K562 (cell line): ENCODE data around the gene TCF12. TPM values are rescaled to one million over a fixed set of nuclear protein-coding genes. Genes with fewer than 3 reads are reported as not detected.

ENCODE experiments used
- ATAC-seq: fragments of 200-7000 bp; cut with Tn5 transposase; 3 replicates; pipeline ENCODE4 v1.9.1; 2020; ENCODE audit warnings: moderate library complexity
- BruUV-seq: library from RNA; stranded (reverse); fragments of 400-500 nt; replicated peaks from 2 replicates; lab custom pipeline; 2021; lab: Mats Ljungman, UMichigan
- CTCF ChIA-PET: fragments of 300-600 bp; formaldehyde crosslinking; extraction: SDS; loops from one replicate; lab custom pipeline; 2021; ENCODE audit warnings: low intra/inter-chr PET ratio; lab: Yijun Ruan, JAX
- POLR2A ChIA-PET: fragments of 300-600, 350-650 bp; sonication (Branson Sonifier 250); formaldehyde crosslinking; extraction: SDS; loops from one replicate; lab custom pipeline; 2021; ENCODE audit warnings: antibody characterized with exemption, inconsistent platforms; lab: Yijun Ruan, JAX
- DNase-seq, 4 experiments: peaks; one replicate each; pipeline versions ENCODE4 v3.0.0 to v3.0.0-alpha.2; 2011 to 2018; ENCODE audit warnings: low spot score in 3 of 4, mixed read lengths in 3 of 4; ENCODE audit errors: extremely low read depth in 1 of 4
- FAIRE-seq: peaks from 2 replicates; lab custom pipeline; 2011; peaks lifted over from hg19 to GRCh38; lab: Jason Lieb, UNC
- H2AFZ ChIP-seq: 2 replicates; pipeline ENCODE4 v1.6.0; 2011; ENCODE audit warnings: low read depth, low read length, control low read depth, inconsistent platforms
- H3K27ac ChIP-seq: fragments of 200-600 bp; 3 replicates; pipeline ENCODE4 v1.8.0; 2011; ENCODE audit warnings: low read depth, mild to moderate bottlenecking, control low read depth, inconsistent platforms, low read length, moderate library complexity, mixed read lengths; ENCODE audit errors: extremely low read depth
- H3K27me3 ChIP-seq, 2 experiments: fragments of 300-600 bp in 1 of 2; 2 replicates in 1 of 2; 3 replicates in 1 of 2; pipeline versions ENCODE4 v1.6.0 to v1.8.0; 2011; ENCODE audit warnings: inconsistent platforms in 2 of 2, low read length in 2 of 2, mild to moderate bottlenecking in 1 of 2, mixed read lengths in 1 of 2, moderate library complexity in 1 of 2; ENCODE audit not compliant: control insufficient read depth in 2 of 2, insufficient read depth in 2 of 2
- H3K36me3 ChIP-seq: fragments of 300-600 bp; 3 replicates; pipeline ENCODE4 v1.8.0; 2011; ENCODE audit warnings: mild to moderate bottlenecking, low read length, inconsistent platforms; ENCODE audit not compliant: control insufficient read depth, insufficient read depth
- H3K4me1 ChIP-seq, 2 experiments: fragments of 200-600 bp in 1 of 2; replicated peaks in 1 of 2; 2 replicates in 1 of 2; 3 replicates in 1 of 2; pipeline versions ENCODE4 v1.5.1 to v1.8.0; 2011; ENCODE audit warnings: inconsistent platforms in 2 of 2, low read length in 2 of 2, mild to moderate bottlenecking in 1 of 2, mixed read lengths in 1 of 2, moderate library complexity in 1 of 2; ENCODE audit not compliant: control insufficient read depth in 2 of 2, insufficient read depth in 2 of 2
- H3K4me2 ChIP-seq: 2 replicates; pipeline ENCODE4 v1.6.1; 2011; ENCODE audit warnings: low read length, control low read depth, inconsistent platforms, mixed read lengths; ENCODE audit not compliant: insufficient read depth
- H3K4me3 ChIP-seq: fragments of 200-600 bp; sonication (generic), shearing (Covaris generic); 2 replicates; pipeline ENCODE4 v1.5.1; 2016; ENCODE audit warnings: control low read depth, inconsistent platforms
- H3K79me2 ChIP-seq: fragments of 200-600 bp; 3 replicates; pipeline ENCODE4 v1.8.0; 2011; ENCODE audit warnings: low read length, inconsistent platforms; ENCODE audit not compliant: control insufficient read depth, insufficient read depth
- H3K9ac ChIP-seq, 2 experiments: 2 replicates each; pipeline versions ENCODE4 v1.6.0 to v1.6.1; 2011; ENCODE audit warnings: low read depth in 2 of 2, low read length in 2 of 2, control low read depth in 1 of 2, inconsistent platforms in 1 of 2, mild to moderate bottlenecking in 1 of 2, mixed read lengths in 1 of 2; ENCODE audit not compliant: insufficient read depth in 1 of 2
- H3K9me1 ChIP-seq: one replicate; pipeline ENCODE4 v1.6.0; 2011; ENCODE audit warnings: inconsistent platforms, mild to moderate bottlenecking, low read length, moderate library complexity; ENCODE audit not compliant: control insufficient read depth, insufficient read depth
- H3K9me3 ChIP-seq: replicated peaks from 2 replicates; pipeline ENCODE4 v1.5.1; 2011; ENCODE audit warnings: low read depth, low read length, inconsistent platforms; ENCODE audit not compliant: control insufficient read depth, insufficient read depth
- H4K20me1 ChIP-seq: replicated peaks from 2 replicates; pipeline ENCODE4 v1.6.1; 2011; ENCODE audit warnings: low read length, inconsistent platforms, mixed read lengths; ENCODE audit not compliant: control insufficient read depth, insufficient read depth
- ADNP ChIP-seq: fragments of 200-800 bp; sonication (Bioruptor generic); IDR thresholded peaks from 2 replicates; pipeline ENCODE4 v1.6.1; 2016; ENCODE audit warnings: missing genetic modification characterization, missing compliant biosample characterization
- HNRNPH1 ChIP-seq: fragments of 200-400 bp; formaldehyde crosslinking; optimal IDR thresholded peaks from 2 replicates; pipeline ENCODE3; 2017; ENCODE audit warnings: low read depth, mild to moderate bottlenecking, low read length, moderate library complexity
- MAFK ChIP-seq: IDR thresholded peaks from 2 replicates; pipeline ENCODE4 v1.6.1; 2011; ENCODE audit warnings: low read length, improper control_type of control experiment
- PTRF ChIP-seq: fragments of 450-650 bp; IDR thresholded peaks from 2 replicates; pipeline ENCODE4 v1.6.1; 2016; ENCODE audit warnings: mild to moderate bottlenecking, missing genetic modification characterization, missing compliant biosample characterization
- SNIP1 ChIP-seq: fragments of 450-650 bp; IDR thresholded peaks from 2 replicates; pipeline ENCODE4 v1.7.1; 2017; ENCODE audit warnings: low read depth, mild to moderate bottlenecking
- ZNF184 ChIP-seq: sonication (generic); formaldehyde crosslinking; IDR thresholded peaks from 2 replicates; pipeline ENCODE4 v1.5.0; 2020; ENCODE audit warnings: missing genetic modification reagents
- ZNF217 ChIP-seq: sonication (generic); formaldehyde crosslinking; IDR thresholded peaks from 2 replicates; pipeline ENCODE4 v1.8.0; 2022; ENCODE audit warnings: mild to moderate bottlenecking, missing genetic modification reagents
- ZNF699 ChIP-seq: fragments of 250-450 bp; sonication (Bioruptor Pico); IDR thresholded peaks from 2 replicates; pipeline ENCODE4 v1.8.0; 2021; ENCODE audit warnings: mild to moderate bottlenecking, moderate library complexity; ENCODE audit not compliant: insufficient replicate concordance
- WGBS: fragments of 100-300 bp; shearing (Covaris generic); methylation state at CpG from one replicate; pipeline ENCODE4 v1.1.6; 2016; ENCODE audit warnings: low coverage, mixed read lengths; ENCODE audit not compliant: insufficient coverage; ENCODE audit errors: missing lambda C conversion rate; 5-methylcytosine and 5-hydroxymethylcytosine counted together
- in situ Hi-C: fragments of 300-500 bp; cut with MboI; formaldehyde crosslinking; loops from 4 replicates; pipeline ENCODE4 v1.15.0; 2018; ENCODE audit warnings: inconsistent platforms, mixed read lengths
- intact Hi-C: fragments of 100-400 bp; cut with micrococcal nuclease; formaldehyde crosslinking; loops from 2 replicates; pipeline ENCODE4 v1.14.2; 2022
- polyA plus RNA-seq, 8 experiments: library from polyadenylated mRNA; depleted of rRNA in 4 of 8; stranded (reverse) in 5 of 8; unstranded in 3 of 8; fragments of >200 nt; fragmentation: Nextera tagmentation in 2 of 8; fragmentation: Illumina TruSeq in 1 of 8; extraction: Ambion mirVana in 2 of 8; extraction: Trizol in 1 of 8; gene quantifications; 2 replicates each; pipeline versions ENCODE4 v1.2.1 to v1.2.3, GENCODE V29; 2011 to 2014; ENCODE audit warnings: inconsistent platforms in 1 of 8, missing spikeins in 1 of 8
- total RNA-seq, 7 experiments: library from RNA; depleted of rRNA in 6 of 7; stranded (reverse); fragments of >200 nt in 6 of 7; fragmentation: Illumina TruSeq in 2 of 7; extraction: Trizol in 2 of 7; gene quantifications; 2 replicates each; pipeline versions ENCODE4 v1.2.1 to v1.2.3, GENCODE V29; 2011 to 2021; ENCODE audit warnings: low replicate concordance in 1 of 7
- TF ChIP-seq, protein P1 (sequence below): fragments of 250-450 bp; sonication (Bioruptor Pico); IDR thresholded peaks from 2 replicates; pipeline ENCODE4 v1.5.0; 2021

The TCF12 gene
- total and polyA plus RNA-seq, 9 of the 15 experiments (the other 6 are each of a cell fraction or from before 2014, with no cell fraction given), result 10.5 to 132 (median 52.9) TPM

DNA sequence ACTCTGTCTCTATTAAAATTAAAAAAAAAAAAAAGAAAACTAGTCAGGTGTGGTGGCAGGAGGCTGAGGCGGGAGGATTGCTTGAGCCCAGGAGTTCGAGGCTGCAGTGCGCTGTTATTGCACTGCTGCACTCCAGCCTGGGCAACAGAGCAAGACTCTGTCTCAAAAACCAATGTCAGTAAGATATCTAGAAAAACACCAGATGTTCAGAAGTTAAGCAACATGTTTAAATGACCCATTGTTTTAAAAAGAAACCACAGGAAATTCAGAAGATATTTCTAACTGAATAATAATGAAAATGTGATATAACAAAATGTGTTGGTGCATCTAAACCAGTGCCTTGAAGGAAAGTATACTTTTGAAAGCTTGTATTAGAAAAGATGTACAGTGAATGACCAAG lies 254.5 kb downstream of the TCF12 start:
- Histone ChIP-seq H3K4me1 (no peaks in the 10 kb centered on the region), H3K79me2 (no peaks in the 10 kb centered on the region), H3K36me3 (peaks cover 18% of the 10 kb centered on the region; the same call in 2 of the 3 replicates), H3K9me1 (no peaks in the 10 kb centered on the region), H2AFZ (no peak overlapping the region), H3K9me3 (no peaks in the 10 kb centered on the region), H3K4me3 (no peak overlapping the region), H3K27me3 (no peaks in the 10 kb centered on the region), H3K27ac (no peak overlapping the region), H3K9ac (no peak overlapping the region), H3K4me2 (no peak overlapping the region), H4K20me1 (no peaks in the 10 kb centered on the region)
- DNase-seq (no peak), FAIRE-seq (no peak), ATAC-seq (no peak)
- BruUV-seq, result no TSS peak
- in situ Hi-C loops, result no loop called here
- TF ChIP-seq PTRF (tag) (no peak), ZNF699 (CRISPR knock-in tag) (no peak), ZNF217 (CRISPR knock-in tag) (no peak), SNIP1 (no peak), MAFK (no peak)
- ChIA-PET POLR2A (interaction anchor here (1.1 kb wide), 1 partner anchor 36 kb away, joined by 3 read pairs; no protein-coding TSS in a partner anchor), CTCF (no interaction called here)
- intact Hi-C loops, result no loop called here
- 90% methylated on average over 3 of the region's 3 CpGs for WGBS

DNA sequence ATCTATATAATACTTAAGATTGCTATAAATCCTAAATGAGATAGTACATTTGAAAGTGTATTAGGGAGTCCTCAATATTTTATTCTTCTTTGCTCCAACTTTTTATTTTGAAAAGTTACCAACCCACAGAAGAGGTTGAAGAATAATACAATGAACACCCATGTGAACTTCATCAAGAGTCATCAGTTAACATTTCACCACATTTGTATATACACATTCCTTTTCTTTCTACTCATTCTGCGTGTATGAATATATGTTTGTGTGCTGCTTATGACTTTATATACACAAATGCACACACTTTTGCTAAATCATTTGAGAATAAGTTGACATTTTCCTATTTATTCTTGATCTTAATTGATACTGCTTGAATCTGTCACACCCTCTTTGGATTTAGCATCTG lies 264.6 kb downstream of the TCF12 start:
- in situ Hi-C loops, result no loop called here
- POLR2A ChIA-PET, result no interaction called here
- Histone ChIP-seq H3K4me2 (no peak overlapping the region), H3K27me3 (no peaks in the 10 kb centered on the region), H3K36me3 (peaks cover 10% of the 10 kb centered on the region), H3K9me1 (no peaks in the 10 kb centered on the region), H3K9me3 (0 out of 2 replicates have a peak, but pooled peaks cover 1% of the 10 kb centered on the region), H3K4me1 (no peaks in the 10 kb centered on the region), H4K20me1 (no peaks in the 10 kb centered on the region), H3K79me2 (no peaks in the 10 kb centered on the region), H2AFZ (no peak overlapping the region), H3K4me3 (no peak overlapping the region), H3K9ac (no peak overlapping the region), H3K27ac (no peak overlapping the region)
- FAIRE-seq (no peak), DNase-seq (no peak), ATAC-seq (no peak)
- TF ChIP-seq, protein P1, sequence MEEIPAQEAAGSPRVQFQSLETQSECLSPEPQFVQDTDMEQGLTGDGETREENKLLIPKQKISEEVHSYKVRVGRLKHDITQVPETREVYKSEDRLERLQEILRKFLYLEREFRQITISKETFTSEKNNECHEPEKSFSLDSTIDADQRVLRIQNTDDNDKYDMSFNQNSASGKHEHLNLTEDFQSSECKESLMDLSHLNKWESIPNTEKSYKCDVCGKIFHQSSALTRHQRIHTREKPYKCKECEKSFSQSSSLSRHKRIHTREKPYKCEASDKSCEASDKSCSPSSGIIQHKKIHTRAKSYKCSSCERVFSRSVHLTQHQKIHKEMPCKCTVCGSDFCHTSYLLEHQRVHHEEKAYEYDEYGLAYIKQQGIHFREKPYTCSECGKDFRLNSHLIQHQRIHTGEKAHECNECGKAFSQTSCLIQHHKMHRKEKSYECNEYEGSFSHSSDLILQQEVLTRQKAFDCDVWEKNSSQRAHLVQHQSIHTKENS (CRISPR knock-in tag), result no peak
- TF ChIP-seq ZNF184, result no peak
- TF ChIP-seq HNRNPH1, result no peak
- TF ChIP-seq ADNP (tag), result no peak
- BruUV-seq, result no TSS peak
- CTCF ChIA-PET, result no interaction called here
- WGBS, result 94% methylated on average over 1 of the region's 1 CpG
- intact Hi-C loops, result no loop called here
